Fibroblast of gingiva (primary cell): ENCODE data around the gene RPL13.

Experiments
- DNase-seq: peaks from one replicate; pipeline ENCODE4 v3.0.0-alpha.2; 2011; ENCODE audit warnings: low read depth

Gene RPL13

DNA sequence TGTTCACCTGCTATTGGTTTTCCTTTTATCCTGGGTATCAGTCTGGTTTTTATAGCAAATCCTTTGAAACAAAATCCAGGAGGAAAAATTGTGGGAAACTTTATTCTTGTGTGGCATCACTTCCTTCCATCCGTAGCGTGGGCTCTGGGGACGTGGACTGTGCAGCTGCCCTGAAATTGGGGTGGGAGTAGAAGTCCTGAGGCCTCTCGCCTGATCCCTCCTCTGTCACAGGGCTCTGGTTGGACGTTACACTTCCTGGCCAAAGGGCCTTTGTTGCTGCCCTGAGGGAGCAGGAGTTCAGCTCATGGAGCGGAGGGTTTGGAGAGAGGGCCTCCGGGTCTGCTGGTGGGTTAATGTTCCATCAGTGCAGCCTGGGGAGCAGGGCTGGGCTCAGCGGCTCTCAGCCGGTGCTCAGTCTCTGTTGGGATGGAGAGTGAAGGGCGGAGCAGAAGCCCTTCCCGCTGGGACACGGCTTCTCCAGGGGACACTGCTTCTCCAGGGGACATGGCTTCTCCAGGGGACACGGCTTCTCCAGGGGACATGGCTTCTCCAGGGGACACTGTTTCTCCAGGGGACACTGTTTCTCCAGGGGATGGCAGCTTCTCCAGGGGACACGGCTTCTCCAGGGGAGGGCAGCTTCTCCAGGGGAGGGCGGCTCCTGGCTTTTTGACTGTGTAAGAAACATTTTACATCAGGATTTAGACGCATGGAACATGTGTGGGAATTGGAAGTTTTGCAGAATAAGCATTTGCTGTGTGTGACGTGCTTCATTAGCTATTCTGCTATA is 15.2 kb upstream of the RPL13 start:
- DNase-seq: no peak

DNA sequence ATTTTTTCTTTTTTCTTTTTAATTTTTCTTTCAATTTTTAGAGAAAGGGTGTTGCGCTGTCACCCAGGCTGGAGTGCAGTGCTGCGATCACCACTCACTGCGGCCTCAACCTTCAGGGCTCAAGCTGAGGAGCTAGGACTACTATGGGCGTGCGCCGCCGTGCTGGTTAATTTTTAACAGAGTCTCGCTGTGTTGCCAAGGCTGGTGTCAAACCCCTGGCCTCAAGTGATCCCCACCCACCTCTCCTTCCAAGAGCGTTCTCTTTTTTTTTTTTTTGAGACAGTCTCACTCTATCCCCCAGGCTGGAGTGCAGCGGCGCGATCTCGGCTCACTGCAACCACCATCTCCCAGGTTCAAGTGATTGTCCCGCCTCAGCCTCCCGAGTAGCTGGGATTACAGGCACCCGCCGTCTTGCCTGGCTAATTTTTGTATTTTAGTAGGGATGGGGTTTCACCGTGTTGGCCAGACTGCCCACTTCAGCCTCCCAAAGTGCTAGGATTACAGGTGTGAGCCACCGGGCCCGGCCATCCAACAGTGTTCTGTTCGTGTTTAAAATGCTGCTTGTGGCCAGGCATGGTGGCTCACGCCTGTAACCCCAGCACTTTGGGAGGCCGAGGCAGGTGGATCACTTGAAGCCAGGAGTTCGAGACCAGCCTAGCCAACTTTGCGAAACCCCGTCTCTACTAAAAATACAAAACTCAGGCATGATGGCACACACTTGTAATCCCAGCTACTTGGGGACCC is 14.5 kb upstream of the RPL13 start:
- DNase-seq: no peak

DNA sequence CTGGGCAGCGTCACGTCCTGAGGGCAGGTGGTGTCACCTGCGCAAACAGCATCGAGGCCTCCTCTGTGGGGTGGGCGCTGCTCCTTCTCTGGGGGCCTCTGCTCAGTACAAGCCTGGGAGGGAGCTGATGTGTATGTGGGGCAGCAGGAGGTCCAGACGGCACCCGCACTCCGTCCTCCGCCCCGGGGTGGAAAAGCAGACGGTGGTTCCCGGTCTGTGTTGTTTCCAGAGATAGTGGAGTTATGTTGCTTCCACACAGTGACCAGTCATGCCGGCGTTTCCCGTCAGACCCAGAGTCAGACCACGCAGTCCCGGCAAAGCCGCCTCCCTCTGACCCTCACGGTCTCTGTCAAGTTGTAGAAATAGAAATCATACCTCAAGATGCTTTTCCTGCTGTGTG is 13.7 kb upstream of the RPL13 start:
- no peak for DNase-seq

DNA sequence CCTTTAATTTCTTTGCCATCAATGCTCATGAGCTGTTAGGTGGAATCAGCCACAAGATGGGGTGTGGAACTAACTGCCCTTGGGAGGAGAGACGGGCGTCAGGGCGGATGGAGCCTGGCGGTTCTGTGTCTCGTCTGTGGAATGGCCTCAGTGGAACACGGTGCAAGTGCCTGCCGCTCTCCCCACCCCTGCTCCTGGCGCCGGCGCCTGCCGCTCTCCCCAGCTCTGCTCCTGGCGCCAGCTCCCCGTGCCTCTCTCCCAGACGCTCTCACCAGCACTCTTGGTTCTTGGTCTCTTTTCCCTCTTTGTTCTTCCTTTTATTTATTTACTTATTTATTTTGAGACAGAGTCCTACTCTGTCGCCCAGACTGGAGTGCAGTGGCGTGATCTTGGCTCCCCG is 13.2 kb upstream of the RPL13 start:
- DNase-seq: no peak

DNA sequence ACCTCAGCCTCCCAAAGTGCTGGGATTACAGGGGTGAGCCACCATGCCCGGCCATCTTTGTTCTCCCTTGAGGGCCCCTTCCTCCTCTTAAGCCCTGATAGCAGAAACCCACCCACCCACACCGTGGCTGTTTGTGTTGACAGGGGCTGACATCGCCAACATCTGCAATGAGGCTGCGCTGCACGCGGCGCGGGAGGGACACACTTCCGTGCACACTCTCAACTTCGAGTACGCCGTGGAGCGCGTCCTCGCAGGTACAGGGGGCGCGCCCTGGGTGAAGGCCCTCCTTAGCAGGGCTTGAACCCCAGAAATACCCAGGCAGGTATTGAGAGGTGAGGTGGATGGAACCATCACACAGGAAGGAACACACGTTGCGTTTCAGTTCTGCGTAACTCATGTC is 12.6 kb upstream of the RPL13 start:
- DNase-seq: no peak

DNA sequence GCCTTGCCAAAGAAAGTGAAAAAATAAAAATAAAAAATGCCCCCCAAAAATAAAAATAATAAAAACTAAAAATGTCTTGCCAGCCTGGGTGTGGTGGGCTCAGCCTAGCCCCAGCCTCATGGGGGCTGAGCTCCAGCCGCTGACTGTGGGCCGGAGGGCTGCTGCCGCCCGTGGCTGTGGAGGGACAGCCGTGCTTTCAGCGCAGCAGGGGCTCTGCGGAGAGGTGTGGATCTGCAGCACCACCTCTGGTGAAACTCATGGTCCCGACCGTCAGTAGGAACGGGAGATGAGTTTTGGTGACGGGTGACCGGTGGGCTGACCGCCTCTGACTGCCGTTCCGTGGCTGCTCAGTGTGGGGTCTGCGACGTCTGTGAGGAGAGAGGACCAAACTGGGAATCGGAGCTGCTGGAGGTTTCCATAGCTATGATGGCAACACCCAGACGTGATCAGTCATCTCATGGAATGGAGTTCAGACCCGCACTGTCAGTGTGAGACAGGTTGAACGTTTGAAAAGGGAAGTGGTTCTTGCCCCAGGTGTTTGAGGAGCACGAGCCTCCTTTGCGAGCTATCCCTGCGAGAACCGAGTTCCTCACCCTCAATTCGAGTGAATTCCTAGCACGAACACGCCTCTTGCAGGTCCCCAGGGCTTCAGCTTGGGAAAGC is 12.0 kb upstream of the RPL13 start:
- DNase-seq: no peak

DNA sequence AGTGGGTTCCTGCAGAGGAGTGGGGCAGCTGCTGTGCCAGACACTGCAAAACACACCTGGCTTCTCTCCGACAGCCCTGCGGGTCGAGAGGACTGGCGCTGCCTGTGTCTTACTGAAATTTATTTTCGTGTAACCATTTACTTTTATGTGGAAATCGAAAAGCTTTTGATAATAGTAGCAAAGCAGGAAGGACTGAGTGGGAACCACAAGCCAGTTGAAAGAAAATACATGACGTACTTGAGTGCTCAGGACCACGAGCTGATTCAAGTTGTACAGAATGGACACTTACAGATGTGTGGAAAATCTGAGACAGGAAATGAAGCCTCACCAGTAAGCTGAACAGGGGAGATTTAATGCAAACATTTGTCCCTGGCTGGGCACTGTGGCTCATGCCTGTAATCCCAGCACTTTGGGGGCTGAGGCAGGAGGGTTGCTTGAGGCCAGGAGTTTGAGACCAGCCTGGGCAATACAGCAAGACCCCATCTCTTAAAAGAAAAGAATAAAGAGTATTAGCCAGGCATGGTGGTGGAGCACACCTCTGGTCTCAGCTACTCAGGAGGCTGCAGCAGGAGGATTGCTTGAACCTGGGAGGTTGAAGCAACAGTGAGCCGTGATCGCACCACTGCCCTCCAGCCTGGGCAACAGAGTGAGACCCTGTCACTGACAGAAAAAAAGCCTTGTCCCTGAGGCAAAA is 11.3 kb upstream of the RPL13 start:
- DNase-seq: no peak

DNA sequence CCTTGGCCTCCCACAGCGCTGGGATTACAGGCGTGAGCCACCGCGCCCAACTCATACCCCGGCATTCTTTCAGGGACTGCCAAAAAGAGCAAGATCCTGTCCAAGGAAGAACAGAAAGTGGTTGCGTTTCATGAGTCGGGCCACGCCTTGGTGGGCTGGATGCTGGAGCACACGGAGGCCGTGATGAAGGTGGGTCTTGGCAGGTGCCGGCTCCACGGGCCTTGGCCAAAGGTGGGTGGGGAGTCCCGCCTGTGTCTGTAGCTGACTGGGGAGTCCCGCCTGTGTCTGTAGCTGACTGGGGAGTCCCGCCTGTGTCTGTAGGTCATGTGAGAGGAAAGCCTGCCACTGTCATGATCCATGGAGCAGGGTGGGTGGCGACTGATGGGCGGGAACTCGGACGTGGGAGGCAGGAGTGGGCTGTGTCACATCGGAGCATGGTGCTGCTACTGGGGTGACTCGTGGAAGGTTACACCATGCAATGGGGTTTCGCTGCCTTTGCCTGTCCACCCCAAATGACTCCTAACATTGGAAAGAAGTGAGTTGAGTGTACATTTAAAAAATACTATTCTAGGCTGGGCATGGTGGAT is 10.0 kb upstream of the RPL13 start:
- no peak for DNase-seq

DNA sequence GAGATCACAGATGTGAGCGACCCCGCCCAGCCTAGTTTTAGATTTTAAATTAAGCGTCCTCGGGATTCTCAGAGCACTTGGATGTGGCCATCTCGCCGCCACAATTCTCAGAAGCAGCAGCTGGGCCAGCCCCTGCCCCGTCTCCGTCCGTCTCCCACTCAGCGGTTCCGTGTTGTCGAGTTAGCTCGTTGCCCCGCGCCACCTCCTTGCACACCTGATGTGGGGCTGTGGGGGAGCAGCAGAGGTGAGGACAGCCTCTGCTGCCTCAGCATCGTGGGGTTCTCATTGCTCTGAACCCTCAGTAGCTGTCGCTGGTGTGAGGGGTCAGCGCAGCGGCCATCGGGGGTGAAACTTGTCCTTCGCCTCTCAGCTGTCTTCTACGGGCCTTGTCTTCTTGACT is 8.2 kb upstream of the RPL13 start:
- DNase-seq: no peak

DNA sequence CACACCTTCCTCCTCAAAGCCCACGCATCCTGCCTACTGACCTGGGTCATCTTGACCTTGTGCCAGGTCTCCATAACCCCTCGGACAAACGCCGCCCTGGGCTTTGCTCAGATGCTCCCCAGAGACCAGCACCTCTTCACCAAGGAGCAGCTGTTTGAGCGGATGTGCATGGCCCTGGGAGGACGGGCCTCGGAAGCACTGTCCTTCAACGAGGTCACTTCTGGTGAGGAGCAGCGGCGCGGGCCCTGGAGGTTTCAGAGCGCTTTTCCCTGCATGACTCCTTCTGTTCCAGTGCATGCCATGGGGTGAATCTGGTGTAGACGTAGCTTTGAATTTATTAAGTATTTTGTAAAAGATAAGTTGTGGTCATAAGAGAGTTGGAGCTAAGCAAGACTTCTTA is 7.6 kb upstream of the RPL13 start:
- no peak for DNase-seq

DNA sequence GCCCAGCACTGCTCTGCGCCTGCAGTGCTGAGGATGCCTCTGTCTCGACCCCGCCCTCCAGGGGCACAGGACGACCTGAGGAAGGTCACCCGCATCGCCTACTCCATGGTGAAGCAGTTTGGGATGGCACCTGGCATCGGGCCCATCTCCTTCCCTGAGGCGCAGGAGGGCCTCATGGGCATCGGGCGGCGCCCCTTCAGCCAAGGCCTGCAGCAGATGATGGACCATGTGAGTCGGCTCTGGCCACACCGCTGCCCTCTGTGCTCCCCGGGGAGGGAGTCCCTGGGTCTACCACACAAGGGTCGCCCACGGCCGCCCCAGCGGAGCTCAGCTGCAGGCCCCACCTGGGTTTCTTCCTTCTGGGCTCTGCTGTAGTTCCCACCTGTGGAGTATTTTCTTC is 6.7 kb upstream of the RPL13 start:
- no peak for DNase-seq

DNA sequence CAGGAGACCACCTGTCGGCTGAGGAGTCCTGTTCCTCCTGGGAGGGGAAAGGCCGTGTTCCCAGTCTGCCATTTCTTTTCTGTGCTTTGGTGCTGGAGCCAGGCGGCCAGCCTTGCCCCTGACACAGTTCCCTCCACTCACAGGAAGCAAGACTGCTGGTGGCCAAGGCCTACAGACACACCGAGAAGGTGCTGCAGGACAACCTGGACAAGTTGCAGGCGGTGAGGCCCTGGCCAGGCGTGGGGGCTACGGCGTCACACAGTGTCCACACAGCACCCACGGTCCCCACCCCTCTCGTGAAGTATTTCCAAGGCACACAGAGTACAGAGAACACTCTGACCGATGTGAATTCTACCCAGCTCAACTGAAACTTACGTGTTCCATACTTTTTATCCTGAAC is 6.1 kb upstream of the RPL13 start:
- DNase-seq: no peak

DNA sequence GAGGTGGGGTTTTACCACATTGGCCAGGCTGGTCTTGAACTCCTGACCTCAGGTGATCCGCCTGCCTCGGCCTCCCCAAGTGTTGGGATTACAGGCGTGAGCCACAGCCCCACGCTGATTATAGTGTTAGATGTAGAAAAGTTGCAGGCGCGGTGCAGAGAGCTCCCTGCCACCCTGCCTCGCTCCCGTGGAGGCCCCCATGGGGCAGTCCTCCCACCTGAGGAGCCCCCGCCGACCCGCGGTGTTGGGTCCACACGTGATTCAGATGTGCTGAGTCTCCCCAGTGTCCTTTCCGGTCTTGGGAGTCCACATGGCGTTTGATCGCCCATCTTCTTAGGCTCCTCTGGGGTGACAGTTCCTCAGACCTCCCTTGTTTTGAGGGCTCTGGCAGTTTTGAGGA is 5.2 kb upstream of the RPL13 start:
- DNase-seq: no peak

DNA sequence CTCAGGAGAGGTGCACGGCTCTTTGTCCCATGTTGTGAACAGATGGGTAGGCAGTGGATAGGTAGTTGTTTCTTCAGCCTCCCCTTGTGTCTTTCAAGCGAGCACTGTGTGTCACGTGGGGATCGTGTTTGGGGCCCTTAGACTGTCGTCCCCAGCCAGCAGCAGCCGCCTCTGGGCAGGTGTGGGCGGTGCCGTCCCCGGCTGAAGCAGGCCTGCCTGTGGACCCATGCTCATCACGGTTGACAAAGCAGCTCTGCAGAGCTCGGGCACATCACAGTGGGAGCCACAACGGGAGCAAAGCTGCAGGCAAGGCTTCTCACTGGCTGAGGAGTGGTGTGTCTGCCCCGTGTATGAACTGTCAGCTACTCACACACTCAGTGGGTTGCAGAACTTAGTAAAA is 4.7 kb upstream of the RPL13 start:
- DNase-seq: no peak

DNA sequence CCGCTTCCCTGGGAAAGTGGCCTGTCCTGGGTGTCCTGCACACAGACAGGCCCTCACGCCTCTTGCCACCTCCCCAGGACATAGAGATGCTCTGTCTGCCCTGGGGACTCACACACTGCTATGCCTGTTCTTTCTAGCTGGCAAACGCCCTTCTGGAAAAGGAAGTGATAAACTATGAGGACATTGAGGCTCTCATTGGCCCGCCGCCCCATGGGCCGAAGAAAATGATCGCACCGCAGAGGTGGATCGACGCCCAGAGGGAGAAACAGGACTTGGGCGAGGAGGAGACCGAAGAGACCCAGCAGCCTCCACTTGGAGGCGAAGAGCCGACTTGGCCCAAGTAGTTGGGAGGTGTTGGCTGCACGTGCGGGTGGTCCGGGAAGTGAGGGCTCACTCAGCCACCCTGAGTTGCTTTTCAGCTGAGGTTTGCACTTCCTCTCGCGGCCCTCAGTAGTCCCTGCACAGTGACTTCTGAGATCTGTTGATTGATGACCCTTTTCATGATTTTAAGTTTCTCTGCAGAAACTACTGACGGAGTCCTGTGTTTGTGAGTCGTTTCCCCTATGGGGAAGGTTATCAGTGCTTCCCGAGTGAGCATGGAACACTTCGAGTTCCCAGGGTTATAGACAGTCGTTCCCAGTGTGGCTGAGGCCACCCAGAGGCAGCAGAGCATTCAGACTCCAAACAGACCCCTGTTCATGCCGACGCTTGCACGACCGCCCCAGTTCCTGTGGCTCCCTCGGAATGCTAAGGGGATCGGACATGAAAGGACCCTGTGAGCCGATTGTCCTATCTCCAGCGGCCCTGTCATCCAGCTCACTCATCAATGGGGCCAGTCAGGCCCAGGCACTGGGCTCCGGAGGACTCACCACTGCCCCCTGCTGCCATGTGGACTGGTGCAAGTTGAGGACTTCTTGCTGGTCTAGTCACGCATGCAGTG is 3.5 kb upstream of the RPL13 start:
- peak; percentile 49 for DNase-seq

DNA sequence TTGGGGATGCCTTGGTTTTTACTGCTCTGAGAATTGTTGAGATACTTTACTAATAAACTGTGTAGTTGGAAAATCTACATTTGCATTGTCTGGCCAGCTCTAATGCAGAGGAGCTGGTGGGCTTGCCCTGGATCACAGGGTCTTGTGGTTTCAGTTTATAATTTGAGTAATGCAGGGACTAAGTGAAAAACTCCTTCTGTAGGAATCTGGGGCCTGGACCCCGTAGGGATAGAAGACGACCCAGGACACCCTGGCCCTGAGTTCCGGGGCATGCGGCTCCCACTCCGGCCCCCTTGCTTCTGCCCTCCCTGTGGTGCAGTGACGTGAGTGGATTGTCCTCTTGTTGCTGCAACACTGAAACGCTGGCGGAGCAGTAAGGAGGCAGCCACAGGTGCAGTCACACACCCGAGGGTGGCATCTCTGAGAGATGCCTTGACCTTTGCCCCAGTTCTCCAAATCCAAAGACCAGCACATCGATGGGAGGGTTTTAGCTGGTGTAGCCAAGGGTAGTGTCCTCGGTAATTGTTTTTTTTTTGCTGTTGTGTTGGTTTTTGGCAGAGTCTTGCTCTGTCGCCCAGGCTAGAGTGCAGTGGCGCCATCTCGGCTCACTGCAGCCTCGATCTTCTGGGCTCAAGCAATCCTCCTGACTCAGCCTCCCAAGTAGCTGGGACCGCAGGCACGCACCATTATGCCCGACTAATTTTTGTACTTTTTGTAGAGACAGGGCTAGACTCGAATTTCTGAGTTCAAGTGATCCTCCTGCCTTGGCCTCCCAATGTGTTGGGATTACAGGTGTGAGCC is 2.6 kb upstream of the RPL13 start:
- DNase-seq: no peak

DNA sequence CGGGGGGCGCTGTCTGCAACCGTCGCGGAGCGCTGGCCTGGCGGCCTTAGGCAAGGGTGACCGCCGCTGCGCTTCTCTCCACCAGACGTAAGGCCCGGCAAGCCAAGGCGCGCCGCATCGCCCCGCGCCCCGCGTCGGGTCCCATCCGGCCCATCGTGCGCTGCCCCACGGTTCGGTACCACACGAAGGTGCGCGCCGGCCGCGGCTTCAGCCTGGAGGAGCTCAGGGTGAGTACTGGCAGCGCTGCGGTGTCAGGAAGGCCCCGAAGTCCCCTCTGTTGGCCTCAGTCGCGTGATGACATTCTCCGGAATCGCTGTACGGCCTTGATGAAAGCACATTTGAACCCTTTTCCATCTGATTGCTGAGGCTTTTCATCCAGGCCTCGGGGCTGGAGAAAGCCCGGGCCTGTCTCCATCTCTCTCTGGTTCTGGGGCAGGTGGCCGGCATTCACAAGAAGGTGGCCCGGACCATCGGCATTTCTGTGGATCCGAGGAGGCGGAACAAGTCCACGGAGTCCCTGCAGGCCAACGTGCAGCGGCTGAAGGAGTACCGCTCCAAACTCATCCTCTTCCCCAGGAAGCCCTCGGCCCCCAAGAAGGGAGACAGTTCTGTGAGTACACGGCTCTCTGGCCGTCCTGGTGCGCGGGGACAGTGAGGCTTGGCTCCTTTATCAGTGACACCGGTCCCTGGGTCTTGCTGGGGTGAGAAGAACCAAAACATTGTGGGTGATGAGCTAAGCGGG is 831 bp downstream of the RPL13 start:
- DNase-seq: no peak

DNA sequence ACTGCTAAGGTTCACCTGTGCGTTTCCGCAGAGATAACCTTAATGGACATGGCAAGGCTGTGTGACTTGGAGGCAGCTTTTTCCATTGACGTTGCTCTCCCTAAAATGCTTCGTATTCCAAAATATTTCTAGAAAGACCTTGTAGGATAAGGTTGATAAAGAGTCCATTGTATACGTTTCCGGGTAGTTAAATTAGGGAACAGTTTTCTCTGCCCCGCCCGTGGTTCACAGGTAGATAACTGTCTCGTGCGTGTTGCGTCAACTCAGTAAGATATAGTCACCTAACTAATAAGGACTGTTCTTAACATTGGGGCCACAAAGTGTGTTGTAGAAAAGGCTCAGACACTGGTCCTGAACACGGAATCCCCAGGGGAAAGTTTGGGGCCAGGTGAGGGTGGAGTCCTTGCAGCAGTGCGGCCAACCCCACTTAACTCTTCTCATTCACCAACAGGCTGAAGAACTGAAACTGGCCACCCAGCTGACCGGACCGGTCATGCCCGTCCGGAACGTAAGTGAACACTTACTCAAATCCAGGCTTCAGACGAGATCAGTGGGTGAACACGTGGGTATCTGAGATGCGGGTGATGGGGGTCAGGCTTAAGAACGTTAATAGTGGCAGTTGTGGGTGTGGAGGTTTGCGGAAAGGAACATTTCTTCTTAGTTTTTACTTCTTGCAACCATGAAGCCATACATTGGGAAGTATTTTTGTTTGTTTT is 1.6 kb downstream of the RPL13 start:
- DNase-seq: no peak

DNA sequence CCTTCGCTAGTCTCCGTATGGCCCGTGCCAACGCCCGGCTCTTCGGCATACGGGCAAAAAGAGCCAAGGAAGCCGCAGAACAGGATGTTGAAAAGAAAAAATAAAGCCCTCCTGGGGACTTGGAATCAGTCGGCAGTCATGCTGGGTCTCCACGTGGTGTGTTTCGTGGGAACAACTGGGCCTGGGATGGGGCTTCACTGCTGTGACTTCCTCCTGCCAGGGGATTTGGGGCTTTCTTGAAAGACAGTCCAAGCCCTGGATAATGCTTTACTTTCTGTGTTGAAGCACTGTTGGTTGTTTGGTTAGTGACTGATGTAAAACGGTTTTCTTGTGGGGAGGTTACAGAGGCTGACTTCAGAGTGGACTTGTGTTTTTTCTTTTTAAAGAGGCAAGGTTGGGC is 2.5 kb downstream of the RPL13 start:
- DNase-seq: no peak
